Measurements from ENCODE around the gene DLGAP4. TPM values are rescaled to one million over a fixed set of nuclear protein-coding genes. Genes with fewer than 3 reads are reported as not detected.

DLGAP4 gene
- total and polyA plus RNA-seq, 2 of the 8 experiments (the other 6 are each of a cell fraction or from before 2014, with no cell fraction given), result 41.2 to 57.2 TPM

DNA sequence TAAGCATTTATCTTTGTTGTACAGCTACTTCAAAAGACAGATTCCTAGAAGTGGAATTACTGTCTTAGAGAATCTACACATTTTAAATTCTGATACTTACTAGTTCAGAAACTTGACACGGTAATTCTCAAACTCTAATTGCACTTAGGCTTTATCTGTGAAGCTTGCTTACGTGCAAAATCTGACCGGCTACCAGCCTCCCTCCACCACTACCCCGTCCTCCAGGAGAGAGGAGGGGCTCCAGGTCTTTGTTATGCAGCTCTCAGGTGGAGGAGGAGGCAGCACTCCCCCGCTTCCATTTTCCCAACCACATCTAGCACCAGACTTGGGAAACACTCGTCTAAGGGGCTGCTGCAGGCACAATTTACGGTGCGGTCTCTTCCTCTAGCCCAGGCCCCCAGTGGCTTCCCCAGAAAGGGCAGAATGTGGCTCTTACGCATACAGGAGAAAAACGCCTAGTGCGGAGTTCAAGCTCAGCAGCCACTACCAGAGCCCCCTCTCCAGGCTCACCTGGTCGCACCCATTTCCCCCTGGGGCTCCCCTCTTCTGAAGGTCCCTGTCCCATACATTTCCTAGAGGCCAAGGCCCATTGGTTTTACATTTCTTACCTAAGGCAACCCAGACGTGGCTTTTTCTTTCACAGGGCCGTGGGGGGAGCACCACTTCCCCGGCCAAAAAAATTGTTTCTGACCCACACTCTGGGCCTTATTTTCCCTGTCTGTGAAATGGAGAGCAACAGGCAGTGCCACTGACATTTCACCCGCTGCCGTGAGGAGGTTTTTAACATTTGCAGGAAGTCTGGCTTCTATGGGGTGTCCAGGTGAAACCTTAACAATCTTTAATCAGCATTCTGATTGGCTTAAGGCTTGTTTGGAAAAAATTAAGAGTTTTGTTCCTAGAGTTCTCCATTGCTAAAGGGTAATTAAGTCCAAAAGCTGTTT, 265.7 kb downstream of the DLGAP4 start (continued):
- 0 out of 2 replicates have a peak, but pooled peaks have one; percentile 4 for TF ChIP-seq RFX5 (IDR thresholded peaks at IDR 0.05; ENCODE audit: borderline replicate concordance, low read depth, low read length)
- no peak for TF ChIP-seq SIX5 (IDR thresholded peaks at IDR 0.05; ENCODE audit: low read depth, low read length)
- peak; percentile 69; the same call in 1 of the 2 replicates for TF ChIP-seq RBBP5 (IDR thresholded peaks at IDR 0.05; ENCODE audit: borderline replicate concordance, low read depth, low read length)
- TF ChIP-seq HDAC2 (IDR thresholded peaks at IDR 0.05; ENCODE audit: borderline replicate concordance in 1 of 2, low read depth in 2 of 2, low read length in 2 of 2), result no peak
- TF ChIP-seq, protein P1, sequence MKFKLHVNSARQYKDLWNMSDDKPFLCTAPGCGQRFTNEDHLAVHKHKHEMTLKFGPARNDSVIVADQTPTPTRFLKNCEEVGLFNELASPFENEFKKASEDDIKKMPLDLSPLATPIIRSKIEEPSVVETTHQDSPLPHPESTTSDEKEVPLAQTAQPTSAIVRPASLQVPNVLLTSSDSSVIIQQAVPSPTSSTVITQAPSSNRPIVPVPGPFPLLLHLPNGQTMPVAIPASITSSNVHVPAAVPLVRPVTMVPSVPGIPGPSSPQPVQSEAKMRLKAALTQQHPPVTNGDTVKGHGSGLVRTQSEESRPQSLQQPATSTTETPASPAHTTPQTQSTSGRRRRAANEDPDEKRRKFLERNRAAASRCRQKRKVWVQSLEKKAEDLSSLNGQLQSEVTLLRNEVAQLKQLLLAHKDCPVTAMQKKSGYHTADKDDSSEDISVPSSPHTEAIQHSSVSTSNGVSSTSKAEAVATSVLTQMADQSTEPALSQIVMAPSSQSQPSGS (IDR thresholded peaks at IDR 0.05; ENCODE audit: low read length), result 0 out of 2 replicates have a peak, but pooled peaks have one; percentile 21
- TF ChIP-seq, protein P2, sequence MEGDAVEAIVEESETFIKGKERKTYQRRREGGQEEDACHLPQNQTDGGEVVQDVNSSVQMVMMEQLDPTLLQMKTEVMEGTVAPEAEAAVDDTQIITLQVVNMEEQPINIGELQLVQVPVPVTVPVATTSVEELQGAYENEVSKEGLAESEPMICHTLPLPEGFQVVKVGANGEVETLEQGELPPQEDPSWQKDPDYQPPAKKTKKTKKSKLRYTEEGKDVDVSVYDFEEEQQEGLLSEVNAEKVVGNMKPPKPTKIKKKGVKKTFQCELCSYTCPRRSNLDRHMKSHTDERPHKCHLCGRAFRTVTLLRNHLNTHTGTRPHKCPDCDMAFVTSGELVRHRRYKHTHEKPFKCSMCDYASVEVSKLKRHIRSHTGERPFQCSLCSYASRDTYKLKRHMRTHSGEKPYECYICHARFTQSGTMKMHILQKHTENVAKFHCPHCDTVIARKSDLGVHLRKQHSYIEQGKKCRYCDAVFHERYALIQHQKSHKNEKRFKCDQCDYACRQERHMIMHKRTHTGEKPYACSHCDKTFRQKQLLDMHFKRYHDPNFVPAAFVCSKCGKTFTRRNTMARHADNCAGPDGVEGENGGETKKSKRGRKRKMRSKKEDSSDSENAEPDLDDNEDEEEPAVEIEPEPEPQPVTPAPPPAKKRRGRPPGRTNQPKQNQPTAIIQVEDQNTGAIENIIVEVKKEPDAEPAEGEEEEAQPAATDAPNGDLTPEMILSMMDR (IDR thresholded peaks at IDR 0.05; ENCODE audit: control extremely low read depth in 1 of 3, insufficient read depth in 1 of 3, low read depth in 1 of 3, low read length in 3 of 3), result peak in 1 of 3 experiments; percentile 10; a peak in 1 of 4 replicates
- TF ChIP-seq EGR1 (IDR thresholded peaks at IDR 0.05; ENCODE audit: borderline replicate concordance, low read depth, low read length), result peak; percentile 45; the same call in 1 of the 2 replicates
- peak; percentile 64; the same call in 1 of the 2 replicates for TF ChIP-seq SP1 (IDR thresholded peaks at IDR 0.05; ENCODE audit: low read depth, low read length)

Data from H1 (cell line).